DND-41 (cell line): ENCODE results near the gene DLG2.

Experiments
- CTCF ChIP-seq: IDR thresholded peaks from 2 replicates; pipeline ENCODE4 v1.5.1; 2012; ENCODE audit warnings: borderline replicate concordance, low read length, moderate library complexity, mild to moderate bottlenecking; ENCODE audit not compliant: poor library complexity, severe bottlenecking; ENCODE audit errors: extremely low read depth
- EZH2 ChIP-seq: IDR thresholded peaks from 3 replicates; pipeline ENCODE4 v1.6.1; 2012; ENCODE audit warnings: borderline replicate concordance, low read depth, mild to moderate bottlenecking, moderate library complexity, low read length, inconsistent platforms; ENCODE audit not compliant: severe bottlenecking

- TF ChIP-seq CTCF (no peak), EZH2 (no peak)
Measured at GRCh38 chr11:83938148-83938547, 1689.0 kb downstream of the DLG2 start.
